Activated naive CD8-positive, alpha-beta T cell (primary cell): Measurements from ENCODE around the gene COA8.
"Not testable (repeated sequence)": the region's sequence is repeated elsewhere in the genome, so short reads cannot be mapped to it uniquely, and the experiment has no call there.

ENCODE experiments used
- H3K27ac Mint-ChIP-seq: one replicate; pipeline ENCODE4 v1.8.0; 2021; ENCODE audit warnings: mixed read lengths
- H3K27me3 Mint-ChIP-seq: one replicate; pipeline ENCODE4 v1.8.0; 2021; ENCODE audit warnings: mixed read lengths
- H3K36me3 Mint-ChIP-seq: one replicate; pipeline ENCODE4 v1.8.0; 2021; ENCODE audit warnings: mixed read lengths
- H3K4me1 Mint-ChIP-seq: one replicate; pipeline ENCODE4 v1.8.0; 2021; ENCODE audit warnings: low read depth, mixed read lengths
- H3K4me3 Mint-ChIP-seq: one replicate; pipeline ENCODE4 v1.8.0; 2021; ENCODE audit warnings: mild to moderate bottlenecking, mixed read lengths
- H3K9me3 Mint-ChIP-seq: one replicate; pipeline ENCODE4 v1.8.0; 2021; ENCODE audit warnings: low read depth, mixed read lengths

Gene COA8

GRCh38 chr14:103594265-103594664 is 31.5 kb downstream of the COA8 start:
- Mint-ChIP-seq H3K4me3 (no peak overlapping the region), H3K9me3 (no peaks in the 10 kb centered on the region), H3K27me3 (no peaks in the 10 kb centered on the region), H3K4me1 (no peaks in the 10 kb centered on the region), H3K36me3 (no peaks in the 10 kb centered on the region), H3K27ac (no peak overlapping the region)

- Mint-ChIP-seq H3K27me3 (no peaks in the 10 kb centered on the region), H3K4me1 (no peaks in the 10 kb centered on the region), H3K36me3 (no peaks in the 10 kb centered on the region), H3K9me3 (no peaks in the 10 kb centered on the region), H3K4me3 (no peak overlapping the region), H3K27ac (no peak overlapping the region)
These were observed 35.0 kb downstream of the COA8 start for GRCh38 chr14:103597623-103598377.

GRCh38 chr14:103600503-103600902 is 37.7 kb downstream of the COA8 start:
- H3K4me1 Mint-ChIP-seq: no peaks in the 10 kb centered on the region
- no peaks in the 10 kb centered on the region for H3K27me3 Mint-ChIP-seq
- H3K36me3 Mint-ChIP-seq: no peaks in the 10 kb centered on the region
- no peak overlapping the region for H3K4me3 Mint-ChIP-seq
- H3K27ac Mint-ChIP-seq: no peak overlapping the region
- no peaks in the 10 kb centered on the region for H3K9me3 Mint-ChIP-seq

GRCh38 chr14:103604620-103605019 is 41.9 kb downstream of the COA8 start:
- H3K9me3 Mint-ChIP-seq: no peaks in the 10 kb centered on the region
- no peaks in the 10 kb centered on the region for H3K36me3 Mint-ChIP-seq
- no peak overlapping the region for H3K4me3 Mint-ChIP-seq
- H3K27ac Mint-ChIP-seq: no peak overlapping the region
- peaks cover 3% of the 10 kb centered on the region for H3K27me3 Mint-ChIP-seq
- H3K4me1 Mint-ChIP-seq: peaks cover 17% of the 10 kb centered on the region

- Mint-ChIP-seq H3K9me3 (no peaks in the 10 kb centered on the region), H3K27ac (peak overlapping the region; percentile 34), H3K4me1 (peaks cover 17% of the 10 kb centered on the region), H3K36me3 (no peaks in the 10 kb centered on the region), H3K27me3 (peaks cover 3% of the 10 kb centered on the region), H3K4me3 (peak overlapping the region; percentile 87)
These were observed 44.4 kb downstream of the COA8 start for GRCh38 chr14:103606963-103607668.

- H3K27me3 Mint-ChIP-seq: peaks cover 3% of the 10 kb centered on the region
- H3K4me1 Mint-ChIP-seq: peaks cover 17% of the 10 kb centered on the region
- H3K4me3 Mint-ChIP-seq: peak overlapping the region; percentile 87
- H3K27ac Mint-ChIP-seq: no peak overlapping the region
- no peaks in the 10 kb centered on the region for H3K9me3 Mint-ChIP-seq
- no peaks in the 10 kb centered on the region for H3K36me3 Mint-ChIP-seq
These were observed 45.1 kb downstream of the COA8 start for GRCh38 chr14:103607822-103608221.

GRCh38 chr14:103609081-103609480 is 46.3 kb downstream of the COA8 start:
- H3K4me1 Mint-ChIP-seq: peaks cover 17% of the 10 kb centered on the region
- H3K9me3 Mint-ChIP-seq, H3K27me3 Mint-ChIP-seq, H3K27ac Mint-ChIP-seq, H3K4me3 Mint-ChIP-seq, H3K36me3 Mint-ChIP-seq: not testable (repeated sequence)

- H3K36me3 Mint-ChIP-seq: no peaks in the 10 kb centered on the region
- no peak overlapping the region for H3K4me3 Mint-ChIP-seq
- H3K9me3 Mint-ChIP-seq: no peaks in the 10 kb centered on the region
- no peak overlapping the region for H3K27ac Mint-ChIP-seq
- H3K27me3 Mint-ChIP-seq: peaks cover 3% of the 10 kb centered on the region
- peaks cover 17% of the 10 kb centered on the region for H3K4me1 Mint-ChIP-seq
These were observed 48.5 kb downstream of the COA8 start for GRCh38 chr14:103611215-103611614.

GRCh38 chr14:103613517-103613916 is 50.8 kb downstream of the COA8 start:
- no peak overlapping the region for H3K4me3 Mint-ChIP-seq
- H3K9me3 Mint-ChIP-seq: no peaks in the 10 kb centered on the region
- no peaks in the 10 kb centered on the region for H3K4me1 Mint-ChIP-seq
- no peaks in the 10 kb centered on the region for H3K36me3 Mint-ChIP-seq
- peaks cover 3% of the 10 kb centered on the region for H3K27me3 Mint-ChIP-seq
- H3K27ac Mint-ChIP-seq: no peak overlapping the region

GRCh38 chr14:103616635-103617300 is 54.0 kb downstream of the COA8 start:
- peaks cover 3% of the 10 kb centered on the region for H3K27me3 Mint-ChIP-seq
- H3K4me1 Mint-ChIP-seq: no peaks in the 10 kb centered on the region
- H3K36me3 Mint-ChIP-seq: no peaks in the 10 kb centered on the region
- H3K27ac Mint-ChIP-seq: no peak overlapping the region
- H3K9me3 Mint-ChIP-seq: no peaks in the 10 kb centered on the region
- no peak overlapping the region for H3K4me3 Mint-ChIP-seq

- H3K27ac Mint-ChIP-seq: no peak overlapping the region
- peaks cover 5% of the 10 kb centered on the region for H3K27me3 Mint-ChIP-seq
- no peak overlapping the region for H3K4me3 Mint-ChIP-seq
- no peaks in the 10 kb centered on the region for H3K9me3 Mint-ChIP-seq
- H3K36me3 Mint-ChIP-seq: no peaks in the 10 kb centered on the region
- peaks cover 2% of the 10 kb centered on the region for H3K4me1 Mint-ChIP-seq
These were observed 56.3 kb downstream of the COA8 start for GRCh38 chr14:103619057-103619456.

- Mint-ChIP-seq H3K36me3 (no peaks in the 10 kb centered on the region), H3K4me3 (no peak overlapping the region), H3K27me3 (peaks cover 5% of the 10 kb centered on the region), H3K9me3 (no peaks in the 10 kb centered on the region), H3K27ac (no peak overlapping the region), H3K4me1 (peaks cover 20% of the 10 kb centered on the region)
These were observed 59.1 kb downstream of the COA8 start for GRCh38 chr14:103621860-103622259.

- Mint-ChIP-seq H3K4me3 (no peak overlapping the region), H3K27me3 (peaks cover 5% of the 10 kb centered on the region), H3K9me3 (no peaks in the 10 kb centered on the region), H3K27ac (no peak overlapping the region), H3K4me1 (peaks cover 20% of the 10 kb centered on the region), H3K36me3 (no peaks in the 10 kb centered on the region)
These were observed 60.5 kb downstream of the COA8 start for GRCh38 chr14:103623308-103623707.

- Mint-ChIP-seq H3K4me1 (peaks cover 20% of the 10 kb centered on the region), H3K4me3 (no peak overlapping the region), H3K9me3 (no peaks in the 10 kb centered on the region), H3K27me3 (peaks cover 5% of the 10 kb centered on the region), H3K36me3 (no peaks in the 10 kb centered on the region), H3K27ac (no peak overlapping the region)
These were observed 61.2 kb downstream of the COA8 start for GRCh38 chr14:103623883-103624482.

- Mint-ChIP-seq H3K27me3 (peaks cover 5% of the 10 kb centered on the region), H3K4me3 (peak overlapping the region; percentile 84), H3K36me3 (no peaks in the 10 kb centered on the region)
These were observed 62.1 kb downstream of the COA8 start for GRCh38 chr14:103624860-103625259.

More at GRCh38 chr14:103624860-103625259, 62.1 kb downstream of the COA8 start:
- H3K27ac Mint-ChIP-seq: peak overlapping the region; percentile 56
- no peaks in the 10 kb centered on the region for H3K9me3 Mint-ChIP-seq
- H3K4me1 Mint-ChIP-seq: peaks cover 20% of the 10 kb centered on the region
